Hepatocyte (in vitro differentiated cells): ENCODE data around the gene KLHL7.

Experiments
- EZH2phosphoT487 ChIP-seq: fragments of 200-600 bp; sonication (generic); IDR thresholded peaks from one replicate; pipeline ENCODE4 v1.6.1; 2018; ENCODE audit warnings: antibody characterized with exemption, mild to moderate bottlenecking, low read depth, moderate library complexity; ENCODE audit not compliant: unreplicated experiment, severe bottlenecking
- TF ChIP-seq, protein P1 (sequence below): fragments of 200-600 bp; sonication (generic); IDR thresholded peaks from 2 replicates; pipeline ENCODE4 v1.5.1; 2016; ENCODE audit warnings: antibody characterized with exemption, mild to moderate bottlenecking; ENCODE audit not compliant: poor library complexity

DNA sequence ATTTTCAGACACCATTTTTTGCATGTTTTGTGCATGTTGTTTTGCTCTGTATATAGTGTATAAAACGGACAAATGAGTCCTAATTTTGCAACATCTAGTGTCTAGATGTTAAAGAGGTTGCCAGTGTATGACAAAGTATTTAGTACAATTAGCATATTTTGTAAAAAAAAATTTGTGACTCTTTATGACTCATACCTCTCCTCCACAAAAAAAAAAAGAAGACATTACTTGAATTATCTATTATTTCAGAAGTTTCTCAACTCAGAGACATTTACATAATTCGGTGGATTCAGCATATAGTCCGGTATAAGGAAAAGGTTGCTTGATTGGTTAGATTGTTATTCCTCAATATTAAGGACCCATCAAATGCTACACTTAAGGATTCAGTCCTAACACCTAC is 102.3 kb downstream of the KLHL7 start:
- TF ChIP-seq, protein P1, sequence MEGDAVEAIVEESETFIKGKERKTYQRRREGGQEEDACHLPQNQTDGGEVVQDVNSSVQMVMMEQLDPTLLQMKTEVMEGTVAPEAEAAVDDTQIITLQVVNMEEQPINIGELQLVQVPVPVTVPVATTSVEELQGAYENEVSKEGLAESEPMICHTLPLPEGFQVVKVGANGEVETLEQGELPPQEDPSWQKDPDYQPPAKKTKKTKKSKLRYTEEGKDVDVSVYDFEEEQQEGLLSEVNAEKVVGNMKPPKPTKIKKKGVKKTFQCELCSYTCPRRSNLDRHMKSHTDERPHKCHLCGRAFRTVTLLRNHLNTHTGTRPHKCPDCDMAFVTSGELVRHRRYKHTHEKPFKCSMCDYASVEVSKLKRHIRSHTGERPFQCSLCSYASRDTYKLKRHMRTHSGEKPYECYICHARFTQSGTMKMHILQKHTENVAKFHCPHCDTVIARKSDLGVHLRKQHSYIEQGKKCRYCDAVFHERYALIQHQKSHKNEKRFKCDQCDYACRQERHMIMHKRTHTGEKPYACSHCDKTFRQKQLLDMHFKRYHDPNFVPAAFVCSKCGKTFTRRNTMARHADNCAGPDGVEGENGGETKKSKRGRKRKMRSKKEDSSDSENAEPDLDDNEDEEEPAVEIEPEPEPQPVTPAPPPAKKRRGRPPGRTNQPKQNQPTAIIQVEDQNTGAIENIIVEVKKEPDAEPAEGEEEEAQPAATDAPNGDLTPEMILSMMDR, result no peak
- no peak for TF ChIP-seq EZH2phosphoT487
